GM19467 (cell line): Measurements from ENCODE around the gene HOXA3.

Source experiments
- ATAC-seq: cut with Tn5 transposase; IDR thresholded peaks from one replicate; pipeline ENCODE4 v1.9.1; 2021; ENCODE audit warnings: mild to moderate bottlenecking, moderate library complexity; ENCODE audit not compliant: unreplicated experiment

HOXA3 gene

DNA sequence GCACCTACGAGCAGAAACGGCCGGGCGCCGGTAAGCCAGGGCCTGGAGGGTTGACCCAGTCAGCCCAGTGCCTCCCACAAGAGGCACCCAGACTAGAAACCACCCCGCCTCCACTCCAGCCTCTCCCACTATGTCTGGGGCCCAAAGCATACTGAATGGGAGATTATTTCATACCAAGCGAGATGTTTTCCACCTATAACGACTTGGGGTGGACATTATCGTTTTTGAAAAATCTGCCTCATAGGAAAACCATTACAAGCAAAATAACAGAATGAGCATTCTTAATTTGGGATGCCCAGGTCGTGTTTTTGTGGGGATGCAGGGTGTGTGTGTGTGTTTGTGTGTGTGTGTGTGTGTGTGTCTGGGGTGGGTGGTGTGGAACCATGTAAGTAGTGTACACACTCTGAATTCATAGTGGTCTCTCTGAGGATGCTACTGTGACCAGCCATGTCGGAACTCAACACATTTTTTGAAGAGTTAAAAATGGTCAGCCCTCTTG is 6.4 kb downstream of the HOXA3 start:
- ATAC-seq = no peak

DNA sequence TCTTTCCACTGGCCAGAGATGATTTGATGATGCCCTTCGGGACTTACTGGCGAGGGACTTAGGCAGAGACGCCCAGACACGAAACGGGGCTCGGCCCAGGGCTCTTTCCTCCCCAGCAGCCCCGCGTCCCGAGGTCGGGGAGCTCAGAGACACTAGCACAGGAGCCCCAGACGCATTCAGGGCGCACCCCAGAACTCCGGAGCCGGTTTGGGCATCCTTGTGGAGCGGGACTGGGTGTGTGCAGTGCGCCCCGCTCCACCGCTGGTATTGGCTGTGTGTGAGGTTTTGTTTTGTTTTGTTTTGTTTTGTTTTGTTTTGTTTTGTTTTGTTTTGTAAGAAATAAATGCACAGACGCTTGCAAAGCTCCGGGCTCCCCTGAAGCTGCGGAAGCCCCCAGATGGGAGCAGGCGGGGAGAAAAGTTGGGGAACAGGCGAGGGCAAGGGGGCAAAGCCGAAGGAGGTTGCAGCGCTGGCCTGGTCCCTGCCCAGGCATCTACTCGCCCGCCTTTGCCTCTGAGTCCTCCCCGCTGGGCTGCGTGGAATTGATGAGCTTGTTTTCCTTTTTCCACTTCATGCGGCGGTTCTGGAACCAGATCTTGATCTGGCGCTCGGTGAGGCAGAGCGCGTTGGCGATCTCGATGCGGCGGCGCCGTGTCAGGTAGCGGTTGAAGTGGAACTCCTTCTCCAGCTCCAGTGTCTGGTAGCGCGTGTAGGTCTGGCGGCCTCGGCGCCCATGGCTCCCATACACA is 7.0 kb downstream of the HOXA3 start:
- ATAC-seq = no peak

DNA sequence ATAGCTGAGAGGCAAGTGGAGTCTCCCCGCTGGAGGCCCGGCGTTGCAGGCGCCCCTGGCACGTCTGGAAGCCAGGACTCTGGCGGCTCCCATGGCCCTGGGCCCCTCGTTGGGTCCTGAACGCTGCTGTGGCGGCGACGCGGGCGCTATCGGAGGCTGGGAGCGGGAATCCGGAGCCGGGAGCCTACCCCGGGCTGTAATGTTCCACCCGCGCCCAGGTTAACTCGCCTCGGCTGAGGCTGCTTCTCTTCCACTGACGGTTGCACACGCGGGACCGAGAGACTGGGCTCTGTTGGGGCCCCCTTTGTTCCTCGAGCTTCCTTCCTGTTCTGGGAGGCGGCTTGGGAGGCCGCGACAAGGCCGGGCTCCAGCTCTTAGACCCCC is 7.6 kb downstream of the HOXA3 start:
- ATAC-seq = no peak

DNA sequence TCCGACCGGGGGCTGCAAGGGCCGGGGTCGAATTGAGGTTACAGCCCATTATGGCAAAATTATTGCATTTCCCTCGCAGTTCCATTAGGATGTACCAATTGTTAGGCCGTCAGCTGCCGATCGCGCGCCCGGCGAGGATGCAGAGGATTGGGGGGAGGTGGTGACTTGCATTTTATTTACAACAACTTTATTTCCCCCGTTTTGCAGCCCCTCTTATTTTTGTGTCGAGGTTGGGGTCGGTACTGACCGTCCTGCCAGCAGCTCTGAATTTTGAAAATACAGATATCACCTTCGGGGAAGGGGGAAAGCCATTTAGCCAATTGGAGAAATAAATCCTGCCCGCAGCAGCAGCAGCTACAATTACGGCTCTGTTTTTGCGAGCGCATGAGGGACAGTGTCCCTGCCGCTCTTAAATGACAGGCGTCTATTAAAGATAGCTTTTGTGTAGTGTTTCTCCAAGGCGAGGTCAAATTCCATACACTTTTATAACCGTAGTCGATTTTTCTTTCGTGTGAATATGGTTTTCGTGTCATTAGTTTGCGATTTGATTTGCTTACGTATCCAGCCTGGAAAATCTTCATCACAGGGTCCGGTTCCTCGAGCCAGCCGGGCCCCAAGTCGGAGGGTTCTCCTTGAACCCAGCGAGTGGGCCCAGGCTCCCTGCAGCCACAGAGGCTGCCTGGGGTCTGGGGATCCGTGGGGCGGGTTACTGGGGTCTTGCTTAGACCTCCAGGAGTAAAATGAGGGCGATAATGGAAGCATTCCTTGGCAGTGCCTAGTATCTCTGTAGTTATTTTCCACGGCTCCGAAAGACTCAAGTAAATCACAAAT is 8.2 kb downstream of the HOXA3 start:
- no peak for ATAC-seq

DNA sequence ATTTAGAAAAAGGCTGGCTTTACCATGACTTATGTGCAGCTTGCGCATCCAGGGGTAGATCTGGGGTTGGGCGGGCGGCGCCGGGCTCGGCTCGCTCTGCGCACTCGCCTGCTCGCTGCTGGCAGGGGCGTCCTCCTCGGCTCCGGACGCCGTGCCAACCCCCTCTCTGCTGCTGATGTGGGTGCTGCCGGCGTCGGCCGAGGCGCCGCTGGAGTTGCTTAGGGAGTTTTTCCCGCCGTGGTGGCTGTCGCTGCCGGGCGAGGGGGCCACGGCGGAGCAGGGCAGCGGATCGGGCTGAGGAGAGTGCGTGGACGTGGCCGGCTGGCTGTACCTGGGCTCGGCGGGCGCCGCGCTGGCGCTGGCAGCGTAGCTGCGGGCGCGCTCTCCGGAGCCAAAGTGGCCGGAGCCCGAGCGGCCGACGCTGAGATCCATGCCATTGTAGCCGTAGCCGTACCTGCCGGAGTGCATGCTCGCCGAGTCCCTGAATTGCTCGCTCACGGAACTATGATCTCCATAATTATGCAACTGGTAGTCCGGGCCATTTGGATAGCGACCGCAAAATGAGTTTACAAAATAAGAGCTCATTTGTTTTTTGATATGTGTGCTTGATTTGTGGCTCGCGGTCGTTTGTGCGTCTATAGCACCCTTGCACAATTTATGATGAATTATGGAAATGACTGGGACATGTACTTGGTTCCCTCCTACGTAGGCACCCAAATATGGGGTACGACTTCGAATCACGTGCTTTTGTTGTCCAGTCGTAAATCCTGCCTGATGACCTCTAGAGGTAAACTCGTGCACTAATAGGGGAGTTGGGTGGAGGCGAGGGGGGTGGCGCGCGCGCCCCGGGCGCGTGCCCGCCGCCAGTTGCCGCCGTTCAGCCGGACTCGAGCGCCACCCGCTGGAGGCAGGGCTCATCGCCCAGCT is 9.1 kb downstream of the HOXA3 start, which contains the start of gene HOXA5:
Gene HOXA5 (minus strand): TSS at position 659 of the 927 bp plus-strand sequence. CDS start 74 bp downstream, at position 585.
- no peak for ATAC-seq

DNA sequence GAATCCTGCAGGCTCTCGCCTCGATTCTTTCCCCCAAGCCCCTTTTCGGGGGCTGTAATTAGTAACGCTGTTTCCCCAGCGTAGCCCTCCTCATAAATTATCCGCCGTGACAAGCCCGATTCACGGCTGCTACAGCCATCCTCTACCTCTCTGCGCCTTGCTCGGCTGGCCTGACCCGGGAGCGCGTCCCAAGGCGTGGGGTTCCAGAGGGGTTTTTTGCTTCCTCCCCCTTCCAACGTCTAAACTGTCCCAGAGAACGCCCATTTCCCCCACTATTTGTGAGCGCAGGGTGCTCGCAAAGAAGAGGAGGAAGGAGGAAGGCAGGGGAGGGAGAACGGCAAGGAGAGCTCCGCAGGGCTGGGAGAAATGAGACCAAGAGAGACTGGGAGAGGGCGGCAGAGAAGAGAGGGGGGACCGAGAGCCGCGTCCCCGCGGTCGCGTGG is 9.8 kb downstream of the HOXA3 start:
- ATAC-seq = no peak

DNA sequence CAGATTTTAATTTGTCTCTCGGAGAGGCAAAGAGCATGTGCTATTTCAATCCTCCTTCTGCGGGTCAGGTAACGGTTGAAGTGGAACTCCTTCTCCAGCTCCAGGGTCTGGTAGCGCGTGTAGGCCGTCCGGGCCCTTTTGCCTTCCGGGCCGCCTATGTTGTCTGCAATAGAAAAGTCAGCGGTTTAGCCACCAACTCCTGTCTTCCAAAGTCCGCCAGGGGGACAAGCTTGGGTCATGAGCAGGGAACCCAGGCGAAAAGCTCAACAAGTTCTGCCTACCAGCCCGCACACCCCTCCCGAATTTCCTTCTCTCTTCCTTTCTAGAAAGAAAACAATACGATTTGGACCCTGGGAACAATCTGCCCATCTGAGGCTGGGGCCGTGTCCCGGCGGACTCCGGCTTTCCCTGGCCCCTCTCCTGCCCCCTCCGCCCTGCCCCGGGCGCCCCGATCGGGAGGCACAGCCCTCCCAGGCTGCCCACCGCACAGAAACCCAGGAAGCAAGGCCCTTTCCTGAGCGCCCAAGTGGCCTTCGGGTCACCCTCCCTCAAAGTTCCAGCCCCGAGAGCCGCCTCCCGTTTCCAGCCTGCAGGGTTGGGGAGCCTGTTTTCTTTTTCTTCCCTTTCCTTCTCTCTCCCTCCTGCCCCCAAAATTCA is 10.3 kb downstream of the HOXA3 start:
- no peak for ATAC-seq

DNA sequence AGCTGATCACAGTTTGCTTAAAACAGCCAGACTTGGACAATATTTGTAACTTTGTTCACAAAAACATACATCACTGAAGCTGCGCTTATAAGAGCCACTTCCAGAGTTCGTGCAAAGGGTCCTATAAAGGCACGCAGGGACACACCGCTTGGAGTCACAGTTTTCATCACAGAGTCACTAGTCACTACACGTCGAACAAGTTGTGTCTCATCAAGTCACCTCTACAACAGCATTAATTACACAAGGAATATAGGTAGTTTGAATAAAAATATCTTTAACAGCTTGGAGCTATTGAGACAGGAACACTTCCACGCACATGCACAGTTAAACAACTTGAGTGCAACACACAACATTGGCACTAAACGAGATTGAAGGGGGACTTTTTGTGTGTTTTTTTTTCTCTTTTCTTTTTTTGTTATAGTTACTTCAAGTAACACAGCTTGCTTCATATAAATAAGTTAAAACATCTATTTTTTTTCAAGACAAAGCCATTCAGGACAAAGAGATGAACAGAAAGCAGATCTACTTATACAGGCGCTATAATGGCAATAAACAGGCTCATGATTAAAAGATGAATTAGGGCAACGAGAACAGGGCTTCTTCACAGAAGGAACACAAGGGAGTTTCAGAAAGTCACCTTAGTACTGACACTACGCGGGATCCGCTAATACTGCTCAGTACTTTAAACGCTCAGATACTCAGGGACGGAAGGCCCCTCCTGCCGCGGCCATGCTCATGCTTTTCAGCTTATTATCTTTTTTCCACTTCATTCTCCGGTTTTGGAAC is 11.1 kb downstream of the HOXA3 start:
- ATAC-seq = no peak

DNA sequence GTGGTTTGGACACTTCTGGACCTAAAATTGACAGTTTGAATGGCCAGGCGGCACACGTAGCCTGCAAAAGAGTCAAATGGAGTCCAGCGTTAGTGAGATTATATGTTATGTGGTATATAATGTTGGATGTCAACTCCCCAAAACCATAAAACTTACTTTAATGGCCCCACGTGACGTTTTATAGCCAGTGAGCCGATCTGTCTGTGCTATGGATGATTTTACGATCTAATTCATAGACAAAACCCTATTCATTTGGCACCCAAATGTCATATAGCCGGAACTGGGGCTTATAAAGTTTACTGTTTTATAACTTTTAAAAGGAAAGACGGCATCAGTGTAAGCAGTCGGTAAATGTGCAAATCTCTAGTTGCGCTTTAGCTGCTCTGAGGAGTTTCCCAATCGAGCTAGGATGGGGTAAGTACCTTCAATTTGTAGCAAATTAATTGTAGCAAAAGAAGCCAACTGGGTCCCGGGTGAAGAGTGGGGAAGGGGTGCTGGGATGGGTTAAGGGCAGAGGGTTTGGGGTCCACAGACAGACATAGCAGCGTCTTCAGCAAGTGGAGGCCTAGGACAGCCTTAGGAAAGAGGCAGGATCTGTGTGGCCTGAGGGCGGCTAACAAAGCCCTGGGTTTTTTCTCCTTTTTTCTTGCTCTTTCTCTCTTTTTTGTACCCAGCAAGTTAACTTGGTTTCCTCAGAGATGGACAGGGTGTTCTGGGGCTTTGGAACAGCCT is 12.1 kb downstream of the HOXA3 start:
- no peak for ATAC-seq

DNA sequence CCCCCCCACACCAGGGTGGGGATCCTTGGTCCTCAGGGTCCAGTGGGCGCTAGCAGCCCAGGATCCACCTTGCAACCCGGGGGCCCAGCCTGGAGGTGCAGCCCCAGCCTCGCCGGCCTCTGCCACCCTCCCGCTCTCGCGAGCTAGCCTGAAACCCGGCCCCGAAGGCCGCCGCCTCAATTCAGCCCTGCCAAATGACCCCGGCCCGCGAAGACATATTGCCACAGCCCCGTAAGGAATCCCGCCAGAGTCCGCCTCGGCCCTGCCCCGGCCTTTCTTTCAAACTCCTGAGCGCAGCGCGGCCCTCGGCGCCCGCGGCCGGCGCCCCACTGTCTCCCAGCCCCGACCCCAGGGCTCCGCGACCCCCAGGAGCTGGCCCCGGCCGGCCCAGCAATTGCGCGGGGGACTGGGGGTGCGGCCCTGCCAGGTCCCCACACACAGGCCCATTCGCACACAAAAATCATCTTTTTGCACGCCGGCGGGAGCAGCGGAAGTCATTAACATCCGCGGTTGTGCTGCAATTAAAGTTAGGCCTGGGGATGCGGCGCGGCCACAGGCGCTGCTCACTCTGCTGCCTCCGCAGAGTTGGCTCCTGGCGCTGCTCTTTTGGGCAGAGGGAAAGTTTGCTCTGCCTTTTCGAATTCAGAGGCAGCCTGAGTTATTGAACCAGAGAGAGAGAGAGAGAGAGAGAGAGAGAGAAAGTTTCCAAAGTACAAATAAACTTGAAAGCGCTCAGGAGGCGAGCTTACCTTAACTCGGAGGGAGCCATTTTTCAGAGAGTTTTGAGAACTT is 12.9 kb downstream of the HOXA3 start:
- no peak for ATAC-seq

DNA sequence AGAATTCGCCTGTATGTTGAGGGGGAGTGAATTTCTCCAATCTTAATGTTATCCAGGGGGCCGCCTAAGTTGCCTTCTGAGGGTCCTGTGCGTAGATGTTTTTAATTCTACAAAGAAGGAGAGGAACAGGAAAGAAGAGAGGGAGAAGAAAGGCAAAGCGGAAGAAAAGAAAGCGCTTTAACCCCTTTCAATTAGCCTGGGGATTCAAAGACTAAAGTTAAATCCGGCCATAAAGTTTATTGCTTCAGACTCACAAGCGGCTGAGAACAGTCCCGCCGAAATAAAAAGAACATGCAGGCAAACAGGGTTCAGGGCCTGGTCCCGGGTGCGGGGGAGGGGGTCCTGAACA is 13.4 kb downstream of the HOXA3 start:
- no peak for ATAC-seq

DNA sequence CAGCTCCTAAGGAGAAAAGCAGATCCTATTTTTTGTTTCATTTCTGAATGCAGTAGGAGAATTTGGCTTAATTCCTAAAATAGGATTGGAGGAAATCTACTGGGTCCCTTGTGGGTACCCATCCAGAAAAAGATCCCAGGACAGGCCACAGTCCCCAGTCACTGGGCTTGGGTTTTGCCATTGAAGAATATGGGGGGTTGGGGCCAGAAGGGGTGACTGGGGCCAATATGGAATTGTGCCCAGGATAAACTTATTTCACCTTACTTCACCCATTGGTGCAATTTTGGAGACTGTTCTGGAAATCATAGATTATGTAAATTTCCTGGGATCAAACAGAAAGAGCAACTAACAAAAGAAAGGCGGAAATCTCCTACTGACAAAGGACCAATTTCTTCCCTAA is 13.9 kb downstream of the HOXA3 start:
- no peak for ATAC-seq

DNA sequence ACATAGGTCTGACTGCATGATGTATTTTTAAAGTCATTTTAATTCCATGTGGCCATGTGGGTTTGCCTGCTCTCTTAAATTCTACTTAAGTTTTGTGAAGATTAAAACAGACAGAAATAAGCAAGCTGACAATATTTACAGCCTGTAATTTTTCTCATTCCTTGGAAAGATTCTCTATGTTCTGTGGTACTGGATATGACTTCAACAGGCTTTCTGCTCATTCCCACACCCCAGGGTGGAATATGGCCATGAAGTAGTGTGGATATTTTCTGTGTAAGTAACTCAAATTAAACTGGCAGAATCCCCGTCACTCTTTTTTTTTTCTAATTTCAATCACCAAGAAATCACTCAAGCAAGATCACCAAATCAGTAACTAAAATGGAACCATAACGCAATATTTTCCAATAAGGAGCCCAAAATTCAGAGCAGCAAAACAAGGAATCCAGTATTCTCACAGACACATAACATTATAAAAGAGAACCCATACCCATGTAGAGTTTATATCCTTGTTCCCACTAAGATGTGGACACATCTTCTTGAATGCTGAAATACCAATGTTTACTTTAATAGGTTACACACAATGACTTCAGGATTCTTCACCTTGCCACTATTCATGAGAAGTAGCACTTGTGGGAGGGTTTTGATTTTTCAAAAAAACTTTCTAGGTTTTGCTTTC is 14.6 kb downstream of the HOXA3 start:
- no peak for ATAC-seq

DNA sequence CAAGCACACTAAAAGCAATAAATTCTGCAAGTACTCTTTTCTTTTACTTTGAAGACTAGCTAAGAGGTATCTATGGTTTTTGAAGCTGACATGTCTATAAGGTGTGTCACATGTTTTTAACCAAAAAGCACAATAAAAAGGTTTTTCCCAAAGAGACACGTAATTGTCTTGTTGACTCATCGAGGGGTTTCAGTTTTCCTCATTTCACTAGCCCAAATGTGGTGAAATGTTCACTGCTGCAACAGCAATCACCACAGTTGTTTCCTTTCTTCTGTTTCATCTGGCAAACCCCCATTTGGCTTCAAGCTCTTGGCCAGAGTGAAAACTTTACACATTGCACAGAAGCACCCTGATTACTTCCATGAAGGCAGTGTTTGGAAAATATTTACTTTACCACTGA is 18.0 kb downstream of the HOXA3 start:
- no peak for ATAC-seq

DNA sequence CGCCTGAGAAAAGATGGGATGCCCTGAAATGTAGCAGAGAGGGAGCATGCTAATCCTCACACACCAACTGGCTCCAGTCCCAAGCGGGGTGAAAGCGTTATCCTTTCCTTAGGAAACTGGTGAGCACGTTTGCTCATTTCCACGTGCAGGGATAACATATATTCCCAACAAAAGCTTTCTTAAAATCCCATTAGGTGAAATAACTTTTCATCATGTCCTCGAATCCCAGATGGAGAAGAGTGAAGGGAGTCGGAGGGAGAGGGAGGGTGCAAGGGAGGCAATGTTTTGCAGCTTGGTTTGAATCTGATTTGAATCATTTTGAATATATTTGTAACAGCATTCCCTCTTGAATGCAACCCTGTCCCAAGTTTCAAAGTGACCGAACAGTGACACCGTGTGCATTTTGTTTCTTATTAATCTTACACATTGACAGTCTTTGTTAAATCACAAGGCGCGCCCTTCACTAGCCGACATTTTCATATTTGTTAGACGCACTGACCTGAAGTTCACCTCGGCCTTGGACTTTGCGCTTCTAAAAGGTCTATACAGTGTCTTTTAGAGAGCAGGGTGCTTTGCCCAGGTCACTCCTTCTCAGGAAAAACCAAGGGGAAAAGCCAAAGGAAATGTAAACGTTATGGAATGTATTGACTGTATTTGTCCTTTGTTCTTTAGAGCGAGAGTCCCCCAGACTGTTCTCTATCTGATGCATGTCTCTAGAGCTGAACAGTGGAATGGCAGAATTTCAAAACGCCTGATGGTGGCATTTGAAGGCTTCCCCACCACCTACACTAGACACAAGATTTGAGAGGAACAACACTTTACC is 18.8 kb downstream of the HOXA3 start:
- no peak for ATAC-seq

DNA sequence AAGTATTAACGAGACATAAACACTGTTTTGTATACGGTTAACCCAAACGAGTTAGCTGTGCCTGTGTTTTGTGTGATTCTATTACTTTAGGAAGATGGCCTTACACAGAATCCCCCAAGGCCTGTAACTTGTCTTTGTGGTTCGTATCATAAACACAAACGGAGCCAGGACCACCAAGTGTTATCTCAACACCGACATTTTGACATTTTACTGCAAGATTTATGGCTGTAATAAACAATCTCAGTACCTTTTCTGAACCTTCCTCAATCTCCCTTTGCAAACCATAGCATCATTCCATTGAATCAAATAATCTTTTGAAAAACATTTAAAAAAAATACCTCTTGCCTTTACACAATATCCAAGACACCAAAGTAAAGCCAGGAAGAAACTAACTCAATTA is 19.4 kb downstream of the HOXA3 start:
- no peak for ATAC-seq

DNA sequence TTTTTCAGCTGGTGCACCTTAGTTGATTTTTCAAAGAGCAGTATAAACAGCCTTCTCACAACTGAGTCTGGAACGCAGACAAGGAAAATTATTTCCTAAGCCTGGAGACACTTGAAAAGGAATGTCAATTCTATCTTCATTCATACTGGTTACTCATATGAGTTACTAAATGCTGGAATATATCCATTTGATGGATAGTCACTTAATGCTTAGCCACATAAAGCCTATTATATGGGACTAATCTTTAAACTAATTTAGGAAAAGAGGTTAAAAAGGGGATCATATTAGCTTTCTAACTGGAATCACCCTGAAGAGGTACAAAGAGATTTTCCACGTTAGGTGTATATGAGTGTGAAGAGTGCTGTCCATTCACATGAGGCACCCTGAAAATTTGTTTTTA is 20.2 kb downstream of the HOXA3 start:
- ATAC-seq = no peak
